ENCODE results near the gene OR4A16.

OR4A16 gene, protein sequence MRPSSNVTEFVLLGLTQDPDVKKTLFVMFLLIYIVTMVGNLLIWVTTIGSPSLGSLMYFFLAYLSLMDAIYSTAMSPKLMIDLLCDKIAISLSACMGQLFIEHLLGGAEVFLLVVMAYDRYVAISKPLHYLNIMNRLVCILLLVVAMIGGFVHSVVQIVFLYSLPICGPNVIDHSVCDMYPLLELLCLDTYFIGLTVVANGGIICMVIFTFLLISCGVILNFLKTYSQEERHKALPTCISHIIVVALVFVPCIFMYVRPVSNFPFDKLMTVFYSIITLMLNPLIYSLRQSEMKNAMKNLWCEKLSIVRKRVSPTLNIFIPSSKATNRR

GRCh38 chr11:55342901-55343300 is at the start of gene OR4A16:
TSS of gene OR4A16 (plus strand) at chr11:55343201. CDS start at chr11:55343201, 0 bp downstream.
- DNase-seq, result no peak

DNA sequence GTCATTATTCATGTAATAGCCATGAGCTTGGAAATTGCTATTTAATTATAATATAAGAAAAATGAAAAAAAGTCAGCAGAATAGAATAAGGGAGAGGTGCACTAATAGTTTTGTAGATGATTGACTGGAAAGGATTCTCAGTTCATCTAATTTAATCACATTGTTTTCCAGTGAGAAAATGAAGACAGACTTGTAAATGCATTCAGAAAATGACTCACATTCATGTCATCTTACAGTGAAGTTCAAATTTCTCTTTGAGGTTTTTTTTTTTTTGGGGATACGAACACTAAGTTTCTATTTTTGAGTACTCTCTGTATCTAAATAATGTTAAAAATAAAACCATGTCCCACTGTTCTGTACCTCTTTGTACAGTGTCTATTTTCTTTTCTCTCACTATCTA is 18.5 kb upstream of the OR4A16 start:
- DNase-seq, result no peak

DNA sequence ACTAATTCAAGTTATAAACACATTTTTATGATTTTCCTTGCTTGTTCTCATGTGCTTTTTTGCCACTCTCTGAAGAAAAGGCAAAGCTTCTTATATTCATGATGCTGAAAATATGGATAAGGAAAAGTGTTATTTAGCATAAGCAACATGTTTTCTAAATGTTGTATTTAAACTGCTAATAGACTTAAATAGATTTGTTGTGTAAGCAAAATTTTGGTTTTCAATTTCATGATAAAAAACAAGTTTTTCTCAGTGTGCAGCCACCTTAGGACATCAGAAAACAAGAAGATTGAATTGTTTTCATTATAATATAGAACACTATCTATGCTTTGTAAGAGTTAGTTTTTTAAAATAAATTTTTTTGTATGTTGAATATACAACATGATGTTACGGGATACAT is 2.3 kb downstream of the OR4A16 start:
- no peak for DNase-seq

DNA sequence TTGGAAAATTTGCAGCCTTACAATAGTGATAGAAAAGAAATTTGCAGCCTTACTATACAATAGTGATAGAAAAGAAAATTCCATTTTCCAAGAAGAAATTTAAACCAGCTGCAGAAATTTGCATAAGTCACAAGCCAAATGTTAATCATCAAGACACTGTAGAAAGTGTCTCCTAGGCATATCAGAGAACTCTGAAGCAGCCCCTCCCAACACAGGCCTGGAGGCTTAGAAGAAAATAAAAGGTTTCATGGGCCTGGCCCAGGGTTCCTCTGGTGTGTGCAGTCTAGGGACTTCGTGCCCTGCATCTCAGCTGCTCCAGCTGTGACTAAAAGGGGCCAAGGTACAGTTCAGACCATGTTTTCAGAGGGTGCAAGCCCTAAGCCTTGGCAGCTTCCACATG is 6.0 kb downstream of the OR4A16 start:
- DNase-seq, result no peak

DNA sequence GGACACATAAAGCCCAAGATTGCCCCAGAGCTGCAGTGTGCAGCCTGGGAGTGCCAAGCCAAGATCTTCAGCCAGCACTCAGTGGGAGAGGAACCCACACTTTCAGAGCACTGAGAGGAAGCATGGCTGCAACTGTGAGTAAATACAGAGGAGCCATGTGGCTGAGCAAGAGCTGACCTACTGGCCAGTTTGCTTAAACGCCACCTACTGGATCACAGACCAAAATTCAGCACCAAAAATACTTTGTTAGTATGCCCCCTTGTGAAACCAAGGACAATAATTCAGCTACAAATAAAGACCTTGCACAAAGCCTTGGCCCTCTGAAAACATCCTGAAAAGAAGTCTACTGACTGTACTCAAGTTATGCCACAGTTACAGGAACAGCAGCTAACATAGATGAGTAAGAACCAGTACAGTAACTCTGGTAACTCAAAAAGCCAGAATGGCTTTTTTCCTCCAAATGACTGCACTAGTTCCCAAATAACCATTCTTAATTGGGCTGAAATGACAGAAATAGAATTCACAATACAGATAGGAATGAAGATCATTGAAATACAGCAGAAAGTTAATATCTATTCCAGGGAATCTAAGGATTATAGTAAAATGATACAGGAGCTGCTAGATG is 14.7 kb downstream of the OR4A16 start:
- no peak for DNase-seq

GRCh38 chr11:55367674-55368073 is 24.7 kb downstream of the OR4A16 start, which contains the start of gene OR4A15:
TSS of gene OR4A15 (plus strand) at chr11:55367974. CDS start at chr11:55367974, 0 bp downstream.
- DNase-seq, result no peak
